GF-D8 (cell line): ENCODE data around the gene NSUN3.

ENCODE experiments used
- DNase-seq: peaks from one replicate; lab custom pipeline; 2025; lab: John Stamatoyannopoulos, UW

NSUN3 gene

GRCh38 chr3:94127115-94127514 lies 64.3 kb downstream of the NSUN3 start:
- DNase-seq: no peak

GRCh38 chr3:94130690-94131089 lies 67.8 kb downstream of the NSUN3 start:
- DNase-seq: no peak

GRCh38 chr3:94132777-94133176 lies 69.9 kb downstream of the NSUN3 start:
- no peak for DNase-seq

- no peak for DNase-seq
These were observed 73.3 kb downstream of the NSUN3 start for GRCh38 chr3:94136133-94136532.

- no peak for DNase-seq
These were observed 74.5 kb downstream of the NSUN3 start for GRCh38 chr3:94137377-94137776.

GRCh38 chr3:94146455-94146854 lies 83.6 kb downstream of the NSUN3 start:
- no peak for DNase-seq

GRCh38 chr3:94147012-94147411 lies 84.2 kb downstream of the NSUN3 start:
- DNase-seq: no peak

GRCh38 chr3:94150113-94150512 lies 87.3 kb downstream of the NSUN3 start:
- DNase-seq: no peak

- DNase-seq: no peak
These were observed 93.8 kb downstream of the NSUN3 start for GRCh38 chr3:94156626-94157025.

GRCh38 chr3:94158512-94158911 lies 95.7 kb downstream of the NSUN3 start:
- no peak for DNase-seq

GRCh38 chr3:94159062-94159828 lies 96.4 kb downstream of the NSUN3 start:
- no peak for DNase-seq

- DNase-seq: no peak
These were observed 99.8 kb downstream of the NSUN3 start for GRCh38 chr3:94162700-94163099.

- no peak for DNase-seq
These were observed 104.5 kb downstream of the NSUN3 start for GRCh38 chr3:94167346-94167745.

- no peak for DNase-seq
These were observed 104.9 kb downstream of the NSUN3 start for GRCh38 chr3:94167796-94168195.

- no peak for DNase-seq
These were observed 109.1 kb downstream of the NSUN3 start for GRCh38 chr3:94171954-94172353.

GRCh38 chr3:94172695-94173310 lies 109.9 kb downstream of the NSUN3 start:
- DNase-seq: no peak

- no peak for DNase-seq
These were observed 111.0 kb downstream of the NSUN3 start for GRCh38 chr3:94173673-94174434.

GRCh38 chr3:94175677-94176076 lies 112.8 kb downstream of the NSUN3 start:
- DNase-seq: no peak

GRCh38 chr3:94176988-94177745 lies 114.3 kb downstream of the NSUN3 start:
- no peak for DNase-seq
